HUES48 (cell line): ENCODE results near the gene LCLAT1.
"Not testable (repeated sequence)": the region's sequence is repeated elsewhere in the genome, so short reads cannot be mapped to it uniquely, and the experiment has no call there.

Experiments
- H3K27ac ChIP-seq: one replicate; pipeline ENCODE4 v1.7.0; 2013; ENCODE audit warnings: low read depth, low read length, inconsistent platforms
- H3K27me3 ChIP-seq: 2 replicates; pipeline ENCODE4 v1.6.1; 2013; ENCODE audit warnings: mild to moderate bottlenecking, low read length; ENCODE audit not compliant: control insufficient read depth, insufficient read depth
- H3K36me3 ChIP-seq: 2 replicates; pipeline ENCODE4 v1.6.1; 2013; ENCODE audit warnings: low read length; ENCODE audit not compliant: control insufficient read depth, insufficient read depth
- H3K4me1 ChIP-seq: 2 replicates; pipeline ENCODE4 v1.6.1; 2013; ENCODE audit warnings: mild to moderate bottlenecking, low read length; ENCODE audit not compliant: control insufficient read depth, insufficient read depth
- H3K4me3 ChIP-seq: 2 replicates; pipeline ENCODE4 v1.5.1; 2013; ENCODE audit warnings: mild to moderate bottlenecking, low read depth, low read length
- H3K9ac ChIP-seq: 2 replicates; pipeline ENCODE4 v1.6.1; 2013; ENCODE audit warnings: mild to moderate bottlenecking, low read depth, low read length, moderate library complexity
- H3K9me3 ChIP-seq: 2 replicates; pipeline ENCODE4 v1.6.1; 2013; ENCODE audit warnings: low read length; ENCODE audit not compliant: control insufficient read depth, insufficient read depth

The LCLAT1 gene

GRCh38 chr2:30492185-30492584, 45.1 kb downstream of the LCLAT1 start:
- Histone ChIP-seq H3K4me1 (no peaks in the 10 kb centered on the region; the same call in 1 of the 2 replicates), H3K36me3 (no peaks in the 10 kb centered on the region), H3K27ac (no peak overlapping the region), H3K9me3 (peaks cover 3% of the 10 kb centered on the region; the same call in 1 of the 2 replicates), H3K4me3 (no peak overlapping the region), H3K27me3 (no peaks in the 10 kb centered on the region), H3K9ac (no peak overlapping the region)

DNA sequence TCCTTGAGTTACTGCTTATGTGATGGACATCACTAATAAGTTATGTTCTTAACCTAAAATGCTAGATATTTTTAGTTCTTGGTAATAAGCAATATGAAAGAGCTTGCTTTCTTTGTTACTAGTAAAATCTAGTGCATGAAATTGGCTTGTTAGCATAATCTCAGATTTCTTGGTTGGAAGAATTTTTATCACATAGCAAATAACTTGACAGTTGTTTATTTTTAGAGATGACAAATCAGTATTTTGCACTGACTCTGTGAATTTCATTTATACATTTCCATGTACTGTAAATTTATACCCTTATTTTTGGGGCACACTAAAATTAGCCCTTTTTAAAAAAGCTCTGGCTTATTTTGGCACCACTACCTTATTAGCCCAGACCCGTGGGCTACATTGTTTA, 45.6 kb downstream of the LCLAT1 start:
- H3K36me3 ChIP-seq: no peaks in the 10 kb centered on the region; the same call in 1 of the 2 replicates
- no peak overlapping the region for H3K9ac ChIP-seq
- no peaks in the 10 kb centered on the region; the same call in 1 of the 2 replicates for H3K4me1 ChIP-seq
- H3K27me3 ChIP-seq: no peaks in the 10 kb centered on the region
- H3K4me3 ChIP-seq: no peak overlapping the region
- H3K9me3 ChIP-seq: peaks cover 6% of the 10 kb centered on the region
- no peak overlapping the region for H3K27ac ChIP-seq

DNA sequence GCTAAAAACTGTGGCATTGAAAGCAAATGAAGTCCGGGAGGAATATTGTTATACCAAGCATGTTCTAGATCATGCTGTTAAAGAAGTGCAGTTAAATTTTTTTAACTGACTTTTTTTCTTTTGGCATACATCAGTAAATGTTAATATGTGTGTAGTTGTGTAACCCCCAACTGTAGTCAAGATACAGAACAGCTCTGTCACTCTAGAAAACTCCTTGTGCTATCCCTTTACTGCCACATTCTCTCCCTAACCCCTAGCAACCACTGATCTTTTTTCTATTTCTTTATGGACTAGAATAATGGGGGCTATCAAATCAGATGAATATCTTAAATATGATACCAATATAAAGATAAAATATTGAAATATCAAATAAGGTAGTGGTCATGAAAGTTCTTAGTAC, 46.4 kb downstream of the LCLAT1 start:
- H3K36me3 ChIP-seq: no peaks in the 10 kb centered on the region; the same call in 1 of the 2 replicates
- peaks cover 14% of the 10 kb centered on the region for H3K9me3 ChIP-seq
- H3K4me3 ChIP-seq: no peak overlapping the region
- H3K9ac ChIP-seq: no peak overlapping the region
- no peak overlapping the region for H3K27ac ChIP-seq
- no peaks in the 10 kb centered on the region for H3K27me3 ChIP-seq
- no peaks in the 10 kb centered on the region; the same call in 1 of the 2 replicates for H3K4me1 ChIP-seq

DNA sequence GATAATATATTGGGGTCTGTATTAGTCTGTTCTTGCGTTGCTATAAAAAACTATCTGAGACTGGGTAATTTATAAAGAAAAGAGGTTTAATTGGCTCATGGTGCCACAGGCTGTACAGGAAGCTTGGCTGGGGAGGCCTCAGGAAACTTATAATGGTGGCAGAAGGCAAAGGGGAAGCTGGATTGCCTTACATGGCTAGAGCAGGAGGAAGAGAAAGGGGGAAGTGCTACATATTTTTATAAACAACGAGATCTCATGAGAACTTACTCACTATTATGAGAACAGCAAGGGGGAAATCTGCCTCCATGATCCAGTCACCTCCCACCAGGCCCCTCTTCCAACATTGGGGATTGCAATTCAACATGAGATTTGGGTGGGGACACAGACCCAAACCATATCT, 48.9 kb downstream of the LCLAT1 start:
- H3K9ac ChIP-seq, H3K27me3 ChIP-seq, H3K4me1 ChIP-seq, H3K27ac ChIP-seq, H3K4me3 ChIP-seq, H3K36me3 ChIP-seq: not testable (repeated sequence)
- H3K9me3 ChIP-seq: peaks cover 27% of the 10 kb centered on the region

DNA sequence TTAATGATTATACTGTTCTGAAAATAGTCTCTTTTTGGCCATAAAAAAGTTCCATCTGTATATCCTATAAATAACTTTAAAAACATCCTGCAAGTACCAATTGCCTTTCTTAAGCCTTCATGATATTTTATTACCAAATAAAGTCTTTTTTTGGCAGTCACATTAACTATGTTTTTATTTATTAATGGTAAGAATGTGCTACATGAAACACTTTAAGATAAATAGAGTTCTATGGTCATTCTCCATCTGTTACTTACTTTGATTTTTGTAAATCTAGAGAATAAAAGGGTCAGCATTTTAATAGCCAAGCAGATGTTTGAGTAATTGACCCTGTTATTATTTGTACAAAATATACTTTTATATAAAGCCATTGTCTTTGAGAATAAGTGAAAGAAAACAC, 52.6 kb downstream of the LCLAT1 start:
- peaks cover 29% of the 10 kb centered on the region for H3K9me3 ChIP-seq
- peaks cover 8% of the 10 kb centered on the region; the same call in 1 of the 2 replicates for H3K36me3 ChIP-seq
- no peaks in the 10 kb centered on the region for H3K27me3 ChIP-seq
- no peak overlapping the region for H3K9ac ChIP-seq
- no peaks in the 10 kb centered on the region for H3K4me1 ChIP-seq
- no peak overlapping the region for H3K27ac ChIP-seq
- no peak overlapping the region for H3K4me3 ChIP-seq

- H3K4me3 ChIP-seq: no peak overlapping the region
- H3K27ac ChIP-seq: no peak overlapping the region
- no peaks in the 10 kb centered on the region for H3K4me1 ChIP-seq
- H3K9ac ChIP-seq: no peak overlapping the region
- H3K9me3 ChIP-seq: peaks cover 29% of the 10 kb centered on the region
- H3K27me3 ChIP-seq: no peaks in the 10 kb centered on the region
- peaks cover 8% of the 10 kb centered on the region; the same call in 1 of the 2 replicates for H3K36me3 ChIP-seq
Observed at GRCh38 chr2:30500699-30501098, 53.7 kb downstream of the LCLAT1 start.

DNA sequence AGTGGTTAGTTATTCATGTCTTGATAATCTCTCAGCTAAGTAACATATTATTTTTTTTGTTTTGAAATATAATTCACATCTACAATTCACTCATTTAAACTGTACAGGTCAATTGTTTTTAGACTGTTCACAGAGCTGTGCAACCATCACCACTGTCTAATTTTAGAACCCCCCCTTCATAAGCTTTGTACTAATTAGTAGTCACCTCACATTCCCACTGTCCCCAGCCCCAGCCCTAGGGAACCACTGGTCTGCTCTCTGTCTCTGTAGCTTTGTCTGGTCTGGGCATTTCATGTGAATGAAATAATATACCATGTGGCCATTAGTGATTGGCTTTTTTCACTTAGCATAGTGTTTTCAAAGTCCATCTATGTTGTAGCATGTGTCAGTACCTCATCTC, 55.3 kb downstream of the LCLAT1 start:
- no peaks in the 10 kb centered on the region for H3K27me3 ChIP-seq
- H3K9me3 ChIP-seq: peaks cover 26% of the 10 kb centered on the region
- no peaks in the 10 kb centered on the region for H3K4me1 ChIP-seq
- no peak overlapping the region for H3K9ac ChIP-seq
- H3K27ac ChIP-seq: no peak overlapping the region
- no peak overlapping the region for H3K4me3 ChIP-seq
- H3K36me3 ChIP-seq: peaks cover 8% of the 10 kb centered on the region; the same call in 1 of the 2 replicates

DNA sequence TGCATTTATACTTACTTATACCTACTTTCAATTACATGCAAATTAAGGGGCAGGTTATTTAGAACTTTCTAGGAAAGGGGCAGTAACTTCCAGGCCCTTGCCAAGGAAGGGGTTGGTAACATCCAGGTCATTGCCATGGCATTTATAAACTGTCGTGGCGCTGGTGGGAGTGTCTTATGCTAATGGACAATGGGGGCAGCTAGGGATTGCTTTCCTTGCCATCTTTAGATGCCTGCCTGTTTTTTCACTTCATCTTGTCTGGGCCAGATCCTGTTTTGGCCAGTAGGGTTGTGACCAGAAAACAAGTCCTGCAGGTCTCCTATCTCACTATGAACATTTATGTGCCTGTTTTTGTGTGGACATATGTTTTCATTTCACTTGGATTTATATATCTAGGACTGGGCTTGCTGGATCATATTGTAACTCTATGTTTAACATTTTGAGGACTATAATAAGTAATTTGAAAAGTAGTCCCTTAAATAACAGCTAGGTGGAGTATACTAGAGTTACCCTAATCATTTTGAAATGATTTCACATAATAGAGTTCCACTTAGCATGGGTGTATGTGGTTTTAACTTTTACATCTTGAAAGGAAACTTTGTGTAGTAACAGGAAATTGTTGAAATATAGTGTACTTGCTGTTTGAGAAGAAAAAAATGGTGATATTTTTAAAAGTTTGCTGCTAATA, 56.1 kb downstream of the LCLAT1 start:
- peaks cover 8% of the 10 kb centered on the region; the same call in 1 of the 2 replicates for H3K36me3 ChIP-seq
- H3K27me3 ChIP-seq: no peaks in the 10 kb centered on the region
- no peak overlapping the region for H3K4me3 ChIP-seq
- H3K9me3 ChIP-seq: peaks cover 18% of the 10 kb centered on the region; the same call in 1 of the 2 replicates
- no peak overlapping the region for H3K27ac ChIP-seq
- no peak overlapping the region for H3K9ac ChIP-seq
- no peaks in the 10 kb centered on the region for H3K4me1 ChIP-seq

DNA sequence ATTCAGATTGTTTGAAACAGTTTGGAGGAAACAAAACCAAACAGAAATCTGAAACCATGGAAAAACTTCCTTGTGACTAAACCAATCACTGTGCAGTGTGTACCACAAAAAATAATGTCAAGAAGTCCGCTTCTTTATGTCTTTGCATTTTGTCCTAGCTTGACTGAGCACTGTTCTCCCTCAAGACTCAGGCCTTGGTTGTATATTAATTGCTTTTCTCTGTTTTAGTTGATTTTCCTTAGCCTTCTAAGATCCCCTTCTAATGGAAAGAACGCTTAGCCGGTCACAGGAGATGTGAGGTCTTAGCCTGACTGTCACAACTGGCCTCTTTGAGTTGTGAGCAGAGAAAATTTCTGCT, 56.6 kb downstream of the LCLAT1 start:
- Histone ChIP-seq H3K36me3 (peaks cover 8% of the 10 kb centered on the region; the same call in 1 of the 2 replicates), H3K27me3 (no peaks in the 10 kb centered on the region), H3K9me3 (peaks cover 14% of the 10 kb centered on the region; the same call in 1 of the 2 replicates), H3K9ac (no peak overlapping the region), H3K27ac (no peak overlapping the region), H3K4me1 (no peaks in the 10 kb centered on the region), H3K4me3 (no peak overlapping the region)

DNA sequence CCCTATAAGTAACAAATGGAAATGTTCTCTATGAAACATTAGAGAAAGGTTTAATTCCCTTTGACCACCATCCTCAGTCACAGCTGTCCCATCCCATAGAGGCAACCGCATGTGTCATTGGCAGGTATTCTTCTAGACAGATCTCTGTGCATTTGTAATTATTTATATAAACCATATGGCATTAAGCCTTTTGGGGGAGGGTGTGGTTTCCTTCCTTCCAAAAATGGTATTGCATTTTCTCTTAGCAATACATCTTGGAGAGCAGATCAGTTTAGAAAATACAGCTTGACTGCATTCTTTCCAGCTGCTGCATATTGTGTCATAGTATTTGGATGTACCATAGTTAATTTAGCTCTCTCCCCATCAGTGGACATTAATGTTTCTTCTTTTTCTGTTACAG, 57.7 kb downstream of the LCLAT1 start:
- H3K27me3 ChIP-seq: no peaks in the 10 kb centered on the region
- no peak overlapping the region for H3K27ac ChIP-seq
- H3K9ac ChIP-seq: no peak overlapping the region

DNA sequence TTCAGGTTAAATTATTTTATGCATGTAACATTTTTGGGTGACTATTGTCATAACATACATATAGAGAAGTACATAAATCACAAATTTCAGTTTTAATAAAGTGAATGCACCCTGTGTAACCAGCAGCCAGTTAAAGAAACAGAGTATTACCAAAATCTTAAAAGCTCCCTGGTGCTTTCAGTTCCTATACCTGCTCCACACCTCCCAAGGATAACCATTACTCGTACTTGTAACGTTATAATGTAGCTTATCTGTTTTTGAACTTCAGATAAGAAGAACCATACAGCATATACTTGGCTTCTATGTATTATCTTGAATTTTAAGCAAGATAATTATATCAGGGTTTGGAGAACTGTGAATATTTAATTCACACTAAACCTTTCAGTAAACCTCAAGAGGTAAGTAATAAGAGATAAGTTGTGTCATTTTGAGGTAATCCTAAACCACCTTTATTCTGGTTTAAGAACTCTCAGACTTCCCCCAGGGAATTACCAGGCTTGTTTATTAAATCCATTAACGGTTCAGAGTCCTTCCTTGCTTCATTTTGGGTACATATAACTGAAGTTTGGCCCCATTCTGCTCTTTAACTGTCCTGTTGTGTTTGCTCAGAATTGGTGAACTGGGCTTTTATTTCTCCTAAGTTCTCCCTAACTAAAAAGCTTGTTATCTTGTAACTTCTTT, 58.6 kb downstream of the LCLAT1 start:
- Histone ChIP-seq H3K4me3 (no peak overlapping the region), H3K36me3 (peaks cover 6% of the 10 kb centered on the region; the same call in 1 of the 2 replicates), H3K9me3 (peaks cover 5% of the 10 kb centered on the region; the same call in 1 of the 2 replicates), H3K27ac (no peak overlapping the region), H3K27me3 (no peaks in the 10 kb centered on the region), H3K9ac (no peak overlapping the region), H3K4me1 (peaks cover 8% of the 10 kb centered on the region; the same call in 1 of the 2 replicates)

More for the DNA sequence above, 57.7 kb downstream of the LCLAT1 start:
- H3K9me3 ChIP-seq: peaks cover 11% of the 10 kb centered on the region; the same call in 1 of the 2 replicates
- no peaks in the 10 kb centered on the region for H3K4me1 ChIP-seq
- no peak overlapping the region for H3K4me3 ChIP-seq
- H3K36me3 ChIP-seq: peaks cover 8% of the 10 kb centered on the region; the same call in 1 of the 2 replicates
